BE2C (cell line): ENCODE data around the gene SMIM33.

Experiments used
- DNase-seq: peaks from one replicate; pipeline ENCODE4 v3.0.0-alpha.2; 2020
- H3K27me3 ChIP-seq: fragments of 250-450 bp; sonication (Bioruptor Pico); 2 replicates; pipeline ENCODE4 v1.5.1; 2020; ENCODE audit warnings: mild to moderate bottlenecking
- H3K36me3 ChIP-seq: fragments of 250-450 bp; sonication (Bioruptor Pico); 2 replicates; pipeline ENCODE4 v1.5.1; 2020; ENCODE audit warnings: mild to moderate bottlenecking
- H3K4me1 ChIP-seq: fragments of 250-450 bp; sonication (Bioruptor Pico); 2 replicates; pipeline ENCODE4 v1.5.1; 2020
- H3K4me3 ChIP-seq: 2 replicates; pipeline ENCODE4 v1.5.1; 2011; ENCODE audit warnings: low read depth, low read length
- H3K9me3 ChIP-seq: fragments of 250-450 bp; sonication (Bioruptor Pico); 2 replicates; pipeline ENCODE4 v1.5.1; 2020
- CTCF ChIP-seq: IDR thresholded peaks from 2 replicates; pipeline ENCODE4 v1.5.1; 2012; ENCODE audit warnings: mild to moderate bottlenecking, low read depth, low read length

Gene SMIM33

GRCh38 chr5:139454568-139455290 is 16.1 kb upstream of the SMIM33 start:
- H3K36me3 ChIP-seq = no peaks in the 10 kb centered on the region
- H3K4me1 ChIP-seq = no peaks in the 10 kb centered on the region
- TF ChIP-seq CTCF = no peak
- peaks cover 5% of the 10 kb centered on the region; the same call in 1 of the 2 replicates for H3K9me3 ChIP-seq
- no peaks in the 10 kb centered on the region for H3K27me3 ChIP-seq
- H3K4me3 ChIP-seq = no peak overlapping the region
- no peak for DNase-seq

DNA sequence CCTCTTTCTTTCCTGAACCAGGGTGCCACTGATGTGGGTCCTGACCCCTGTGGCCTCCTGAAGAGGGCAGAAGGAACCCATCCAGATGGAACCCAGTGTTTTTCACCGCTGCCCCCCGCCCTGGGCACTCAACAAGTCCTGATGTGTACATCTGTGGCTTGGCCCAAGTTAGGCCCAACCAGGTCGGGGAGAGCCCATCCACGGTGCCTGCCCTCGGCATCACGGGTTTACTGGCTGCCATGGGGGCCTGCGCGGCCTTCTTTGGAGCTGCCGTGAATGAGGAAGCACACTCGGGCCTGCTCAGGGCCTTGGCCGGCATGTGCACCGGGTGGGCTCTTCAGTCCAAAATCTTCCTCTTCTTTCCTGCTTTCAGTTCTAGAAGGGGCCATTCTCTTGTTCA is 14.0 kb upstream of the SMIM33 start:
- Histone ChIP-seq H3K36me3 (no peaks in the 10 kb centered on the region), H3K9me3 (peaks cover 4% of the 10 kb centered on the region; the same call in 1 of the 2 replicates), H3K4me3 (no peak overlapping the region), H3K27me3 (no peaks in the 10 kb centered on the region), H3K4me1 (no peaks in the 10 kb centered on the region)
- TF ChIP-seq CTCF = no peak
- DNase-seq = no peak

- DNase-seq = no peak
- H3K4me1 ChIP-seq = no peaks in the 10 kb centered on the region
- H3K36me3 ChIP-seq = no peaks in the 10 kb centered on the region
- H3K27me3 ChIP-seq = no peaks in the 10 kb centered on the region
- no peak for TF ChIP-seq CTCF
- H3K4me3 ChIP-seq = no peak overlapping the region
- no peaks in the 10 kb centered on the region for H3K9me3 ChIP-seq
Measured at GRCh38 chr5:139457241-139457640, 13.6 kb upstream of the SMIM33 start.

GRCh38 chr5:139457653-139458306 is 13.0 kb upstream of the SMIM33 start:
- TF ChIP-seq CTCF = no peak
- Histone ChIP-seq H3K27me3 (no peaks in the 10 kb centered on the region), H3K4me3 (no peak overlapping the region), H3K9me3 (no peaks in the 10 kb centered on the region), H3K4me1 (no peaks in the 10 kb centered on the region), H3K36me3 (no peaks in the 10 kb centered on the region)
- no peak for DNase-seq

- no peaks in the 10 kb centered on the region for H3K36me3 ChIP-seq
- no peaks in the 10 kb centered on the region for H3K27me3 ChIP-seq
- no peaks in the 10 kb centered on the region for H3K9me3 ChIP-seq
- no peak overlapping the region for H3K4me3 ChIP-seq
- no peaks in the 10 kb centered on the region for H3K4me1 ChIP-seq
- DNase-seq = no peak
- TF ChIP-seq CTCF = no peak
Measured at GRCh38 chr5:139458580-139459407, 12.0 kb upstream of the SMIM33 start.
